Neural crest cell (in vitro differentiated cells): ENCODE measurements around the gene BIRC2. TPM values are rescaled to one million over a fixed set of nuclear protein-coding genes. Genes with fewer than 3 reads are reported as not detected.
A peak's percentile ranks its signal among the peaks of the same experiment; 100 is the strongest.

ENCODE experiments used
- DNase-seq: peaks from one replicate; pipeline ENCODE4 v3.0.0; 2021; ENCODE audit warnings: low read depth, mixed read lengths, low spot score
- H3K27ac Mint-ChIP-seq: one replicate; pipeline ENCODE4 v1.8.0; 2021; ENCODE audit warnings: mild to moderate bottlenecking, mixed read lengths; ENCODE audit not compliant: unreplicated experiment
- H3K27me3 Mint-ChIP-seq: 2 replicates; pipeline ENCODE4 v1.8.0; 2021; ENCODE audit warnings: low read depth, mild to moderate bottlenecking, mixed read lengths
- H3K36me3 Mint-ChIP-seq: 2 replicates; pipeline ENCODE4 v1.8.0; 2021; ENCODE audit warnings: low read depth, mild to moderate bottlenecking, mixed read lengths
- H3K4me1 Mint-ChIP-seq: 2 replicates; pipeline ENCODE4 v1.8.0; 2021; ENCODE audit warnings: mixed read lengths
- H3K4me3 Mint-ChIP-seq: one replicate; pipeline ENCODE4 v1.8.0; 2021; ENCODE audit warnings: mild to moderate bottlenecking, mixed read lengths
- H3K9me3 Mint-ChIP-seq: 2 replicates; pipeline ENCODE4 v1.8.0; 2021; ENCODE audit warnings: mixed read lengths
- CTCF ChIP-seq: fragments of 200-600 bp; sonication (generic); conservative IDR thresholded peaks from 2 replicates; pipeline ENCODE4 v1.5.0; 2021; ENCODE audit warnings: antibody characterized with exemption, mild to moderate bottlenecking
- total RNA-seq: library from RNA; stranded (reverse); gene quantifications from 2 replicates; pipeline ENCODE4 v1.2.1, GENCODE V29; 2021

The BIRC2 gene
- total RNA-seq, 1 donor from 2014 or later, result 42.6 TPM

DNA sequence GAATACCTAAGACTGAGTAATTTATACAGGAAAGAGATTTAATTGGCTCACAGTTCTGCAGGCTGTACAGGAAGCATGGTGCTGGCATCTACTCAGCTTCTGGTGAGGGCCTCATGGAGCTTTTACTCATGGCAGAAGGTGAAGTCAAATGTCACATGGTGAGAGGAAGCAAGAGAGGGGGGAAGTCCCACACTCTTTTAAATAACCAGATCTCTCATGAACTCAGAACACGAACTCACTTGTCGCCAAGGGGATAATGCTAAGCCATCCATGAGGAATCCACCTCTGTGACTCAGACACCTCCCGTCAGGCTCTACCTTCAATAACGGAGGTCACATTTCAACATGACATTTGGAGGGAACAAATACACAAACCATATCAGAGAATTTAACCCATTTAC, 42.2 kb downstream of the BIRC2 start:
- H3K9me3 Mint-ChIP-seq, result no peaks in the 10 kb centered on the region
- H3K27ac Mint-ChIP-seq, result no peak overlapping the region
- no peak for TF ChIP-seq CTCF
- DNase-seq, result no peak
- H3K4me1 Mint-ChIP-seq, result no peaks in the 10 kb centered on the region
- H3K27me3 Mint-ChIP-seq, result no peaks in the 10 kb centered on the region
- H3K4me3 Mint-ChIP-seq, result no peak overlapping the region
- peaks cover 27% of the 10 kb centered on the region for H3K36me3 Mint-ChIP-seq

GRCh38 chr11:102390667-102391465, 43.9 kb downstream of the BIRC2 start:
- Mint-ChIP-seq H3K27ac (no peak overlapping the region), H3K36me3 (peaks cover 23% of the 10 kb centered on the region), H3K4me3 (no peak overlapping the region), H3K27me3 (no peaks in the 10 kb centered on the region), H3K4me1 (no peaks in the 10 kb centered on the region), H3K9me3 (no peaks in the 10 kb centered on the region)
- peak; percentile 82 for TF ChIP-seq CTCF
- DNase-seq, result peak; percentile 46

GRCh38 chr11:102391549-102392237, 44.7 kb downstream of the BIRC2 start:
- Mint-ChIP-seq H3K36me3 (peaks cover 23% of the 10 kb centered on the region), H3K27ac (peak overlapping the region; percentile 35), H3K9me3 (no peaks in the 10 kb centered on the region), H3K27me3 (no peaks in the 10 kb centered on the region), H3K4me1 (no peaks in the 10 kb centered on the region), H3K4me3 (no peak overlapping the region)
- TF ChIP-seq CTCF, result no peak
- no peak for DNase-seq

DNA sequence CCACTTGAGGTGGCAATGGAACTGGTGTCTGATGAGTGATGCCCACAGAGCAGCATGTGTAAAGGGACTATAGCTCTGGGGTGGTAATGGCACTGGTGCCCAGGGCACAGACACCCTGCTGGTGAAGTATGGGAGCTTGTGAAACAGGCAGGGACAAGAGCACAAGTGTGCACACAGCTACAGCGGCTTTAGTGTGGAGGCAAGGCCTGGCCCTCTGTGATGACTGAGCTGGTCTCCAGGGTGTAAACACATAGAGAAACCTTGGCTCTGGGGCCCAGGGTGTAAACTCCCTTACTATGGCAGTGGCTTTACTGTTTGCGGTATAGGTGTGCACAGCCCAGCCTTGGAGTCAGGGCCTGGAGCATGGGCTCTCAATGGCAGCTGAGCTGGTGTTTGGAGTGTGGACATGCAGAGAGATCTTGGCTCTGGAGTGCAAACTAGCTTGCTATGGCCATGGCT, 46.3 kb downstream of the BIRC2 start:
- H3K36me3 Mint-ChIP-seq, result peaks cover 23% of the 10 kb centered on the region
- H3K4me1 Mint-ChIP-seq, result no peaks in the 10 kb centered on the region
- TF ChIP-seq CTCF, result no peak
- H3K9me3 Mint-ChIP-seq, result no peaks in the 10 kb centered on the region
- H3K27me3 Mint-ChIP-seq, result no peaks in the 10 kb centered on the region
- no peak overlapping the region for H3K4me3 Mint-ChIP-seq
- no peak for DNase-seq
- H3K27ac Mint-ChIP-seq, result peak overlapping the region; percentile 51

- no peak overlapping the region for H3K27ac Mint-ChIP-seq
- no peak for DNase-seq
- H3K27me3 Mint-ChIP-seq, result no peaks in the 10 kb centered on the region
- H3K4me3 Mint-ChIP-seq, result no peak overlapping the region
- no peaks in the 10 kb centered on the region for H3K4me1 Mint-ChIP-seq
- H3K9me3 Mint-ChIP-seq, result no peaks in the 10 kb centered on the region
- H3K36me3 Mint-ChIP-seq, result peaks cover 14% of the 10 kb centered on the region
- TF ChIP-seq CTCF, result no peak
These were observed 48.8 kb downstream of the BIRC2 start for GRCh38 chr11:102395720-102396393.
